NCI-H187 treated with DMSO at 0.1 percent for 48 hours (cell line): ENCODE results near the gene BLCAP.
"Not testable (repeated sequence)": the region's sequence is repeated elsewhere in the genome, so short reads cannot be mapped to it uniquely, and the experiment has no call there.

ENCODE experiments used
- DNase-seq: peaks from one replicate; lab custom pipeline; 2025; lab: John Stamatoyannopoulos, UW

Gene BLCAP

DNA sequence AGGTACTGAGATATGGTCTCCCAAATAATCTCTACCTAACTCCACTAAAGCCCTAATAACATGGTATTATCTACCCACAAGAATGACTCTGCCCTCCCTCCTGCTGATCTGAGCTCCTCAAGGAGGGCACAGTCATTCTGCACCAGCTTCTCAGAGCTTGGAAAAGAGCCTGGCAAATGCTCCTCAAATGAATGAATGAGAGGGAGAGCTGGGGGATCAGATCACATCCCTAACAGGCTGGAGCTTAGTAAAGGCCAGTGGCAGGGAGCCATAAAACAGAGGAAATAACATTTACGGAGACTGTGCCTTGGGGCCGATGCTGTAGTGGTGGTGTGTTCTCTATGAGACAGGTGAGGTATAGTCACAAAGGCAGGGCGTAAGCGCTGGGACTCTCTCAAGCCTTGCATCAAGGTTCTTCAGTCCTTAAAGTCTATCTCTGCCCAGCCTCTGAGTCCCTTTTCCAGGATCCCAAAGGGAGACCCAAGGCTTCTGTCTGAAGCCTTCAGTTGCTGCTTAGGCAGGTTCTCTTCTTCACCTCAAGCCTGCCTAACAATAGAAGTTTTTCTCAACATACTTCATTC is 13.8 kb downstream of the BLCAP start:
- DNase-seq = no peak

DNA sequence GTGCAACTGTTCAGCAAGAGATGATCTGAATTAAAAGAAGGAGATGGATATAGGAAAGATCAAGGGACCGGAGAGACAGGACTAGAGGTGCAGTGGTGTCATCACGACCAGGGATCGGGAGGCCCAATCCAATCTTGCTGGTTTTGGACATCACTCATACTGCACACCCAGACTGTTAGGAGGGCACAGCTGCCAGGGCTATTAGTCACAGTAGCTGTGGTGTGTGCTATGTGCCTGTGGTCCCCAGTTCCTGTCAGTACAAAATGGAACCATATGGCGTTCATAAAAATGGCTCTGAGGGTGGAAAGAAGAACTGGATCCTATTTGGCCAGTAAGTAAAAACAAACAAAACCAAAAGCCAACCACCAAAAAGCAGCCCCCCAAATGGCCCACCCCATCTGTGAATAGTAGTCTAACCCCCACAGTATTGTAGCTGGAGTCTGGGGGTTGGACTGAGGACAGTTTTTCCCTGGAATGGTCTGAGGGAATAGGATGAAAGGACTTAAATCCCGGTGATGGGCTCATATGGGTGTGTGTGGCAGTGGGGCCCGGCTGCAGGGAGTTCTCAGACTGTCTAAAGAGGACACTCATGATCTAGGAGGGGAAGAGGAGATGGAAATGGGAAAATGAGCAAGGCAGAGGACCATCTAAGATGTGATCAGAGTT is 15.9 kb downstream of the BLCAP start:
- DNase-seq = no peak

DNA sequence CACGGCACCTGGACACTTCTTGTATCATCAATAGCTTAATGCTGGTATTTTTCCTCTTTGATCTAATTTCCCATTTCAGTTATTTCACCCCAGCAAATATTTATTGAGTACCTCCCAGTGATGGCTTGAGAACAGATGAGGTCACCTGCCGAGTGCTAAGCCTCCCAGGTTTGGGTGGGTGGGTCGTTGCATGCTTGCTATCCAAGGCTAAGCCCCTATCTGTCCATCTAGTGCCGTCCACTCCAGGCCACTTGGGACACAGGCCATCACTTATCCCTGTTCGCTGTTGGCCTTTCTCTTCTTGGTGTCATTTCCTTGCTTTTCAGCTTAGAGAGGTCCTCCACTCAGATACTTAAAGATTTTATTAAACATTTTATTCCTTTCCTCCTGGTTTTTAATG is 17.4 kb downstream of the BLCAP start:
- no peak for DNase-seq

DNA sequence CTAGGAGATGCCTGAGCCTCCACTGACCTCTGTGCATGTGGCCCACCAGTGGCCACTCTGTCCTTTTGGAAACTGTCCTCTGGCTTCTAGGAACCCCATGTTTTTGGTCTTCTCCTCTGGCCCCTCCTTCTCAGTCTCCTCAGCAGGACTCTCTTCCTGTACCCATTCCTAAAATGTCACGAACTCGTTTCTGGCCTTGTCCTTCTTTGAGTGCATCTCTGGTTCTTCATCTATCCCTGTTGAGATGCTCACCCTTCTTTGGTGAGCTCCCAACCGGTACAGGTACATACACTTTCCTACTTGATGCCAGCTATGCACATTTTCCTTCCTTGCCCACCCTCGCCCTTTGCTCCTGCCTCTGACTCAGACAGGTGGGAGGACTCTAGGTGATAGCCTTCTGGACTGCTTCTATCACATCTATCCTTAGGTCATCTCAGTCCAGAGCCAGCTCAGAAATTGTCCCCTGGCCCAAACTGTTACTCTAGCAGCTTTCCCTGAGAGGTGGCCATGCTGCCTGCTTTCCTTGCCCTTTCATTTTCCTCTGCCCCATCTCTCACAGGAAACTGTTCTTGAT is 21.4 kb downstream of the BLCAP start:
- no peak for DNase-seq

DNA sequence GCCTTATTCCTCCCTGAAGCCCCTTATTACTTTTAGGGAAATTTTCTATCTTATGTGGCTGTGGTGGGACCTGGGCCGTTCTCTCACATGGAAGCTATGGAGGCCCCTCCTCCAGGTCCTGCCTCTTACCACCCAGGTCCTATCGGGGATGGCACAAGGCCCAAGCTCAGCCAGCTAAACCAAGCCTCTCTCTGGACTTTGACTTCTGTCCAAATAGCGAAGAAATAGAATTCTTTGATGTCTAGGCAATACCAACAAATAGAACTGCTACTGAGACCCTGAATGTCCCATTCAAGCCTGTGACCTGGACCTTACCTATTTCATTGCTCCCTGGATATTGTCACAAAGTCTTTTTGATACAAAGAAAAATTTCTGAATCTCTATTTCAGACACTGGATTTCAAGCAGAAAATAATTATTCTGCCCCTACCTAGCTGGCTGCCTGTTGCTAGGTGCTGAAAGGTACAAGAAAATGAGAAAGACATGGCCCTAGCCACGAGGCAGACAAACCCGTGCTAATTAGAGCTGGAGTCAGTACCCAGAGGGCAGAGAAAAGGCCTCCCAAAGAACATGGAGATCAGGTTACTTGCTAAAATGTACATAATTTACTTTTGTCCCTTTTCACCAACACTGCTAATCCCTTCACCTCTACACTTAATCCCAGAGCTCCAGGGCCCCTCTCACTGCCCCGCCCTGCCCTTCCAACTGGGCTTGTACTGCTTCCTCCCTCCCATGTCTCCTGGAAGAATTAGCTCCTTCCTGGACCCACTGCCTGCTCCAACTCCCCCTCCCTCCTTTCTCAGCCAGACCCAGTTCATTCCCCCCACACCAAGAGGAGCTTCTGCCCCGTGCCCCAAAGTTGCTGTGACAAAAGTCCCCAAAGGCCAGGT is 22.2 kb downstream of the BLCAP start:
- no peak for DNase-seq

DNA sequence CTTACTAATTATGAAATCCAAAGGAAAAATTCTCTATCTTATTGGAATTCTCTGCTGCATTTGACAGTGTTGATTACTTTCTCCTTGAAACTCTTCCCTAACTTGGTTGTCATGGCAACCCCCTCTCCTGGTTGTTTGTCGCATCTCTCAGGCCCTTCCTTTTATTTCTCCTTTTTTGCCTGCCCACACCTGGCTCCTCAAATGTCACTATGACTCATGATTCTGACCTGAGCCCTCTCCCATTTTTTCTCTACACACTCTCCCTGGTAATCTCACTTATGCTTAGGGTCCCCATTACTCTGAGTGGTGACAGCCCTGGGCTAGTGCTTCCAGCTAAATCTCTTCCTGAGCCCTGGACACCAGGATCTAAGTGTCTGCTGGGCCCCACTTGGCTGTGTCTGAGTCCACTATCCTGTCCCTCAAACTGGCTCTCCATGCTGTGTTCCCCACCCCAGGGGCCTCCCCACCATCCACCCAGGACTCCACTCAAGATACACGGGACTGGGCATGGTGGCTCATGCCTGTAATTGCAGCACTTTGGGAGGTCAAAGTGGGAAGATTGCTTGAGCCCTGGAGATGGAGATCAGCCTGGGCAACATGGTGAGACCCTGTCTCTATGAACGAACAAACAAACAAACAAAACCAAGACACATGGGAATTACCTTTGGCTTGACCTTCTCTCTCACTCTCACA is 23.1 kb downstream of the BLCAP start:
- DNase-seq = no peak

DNA sequence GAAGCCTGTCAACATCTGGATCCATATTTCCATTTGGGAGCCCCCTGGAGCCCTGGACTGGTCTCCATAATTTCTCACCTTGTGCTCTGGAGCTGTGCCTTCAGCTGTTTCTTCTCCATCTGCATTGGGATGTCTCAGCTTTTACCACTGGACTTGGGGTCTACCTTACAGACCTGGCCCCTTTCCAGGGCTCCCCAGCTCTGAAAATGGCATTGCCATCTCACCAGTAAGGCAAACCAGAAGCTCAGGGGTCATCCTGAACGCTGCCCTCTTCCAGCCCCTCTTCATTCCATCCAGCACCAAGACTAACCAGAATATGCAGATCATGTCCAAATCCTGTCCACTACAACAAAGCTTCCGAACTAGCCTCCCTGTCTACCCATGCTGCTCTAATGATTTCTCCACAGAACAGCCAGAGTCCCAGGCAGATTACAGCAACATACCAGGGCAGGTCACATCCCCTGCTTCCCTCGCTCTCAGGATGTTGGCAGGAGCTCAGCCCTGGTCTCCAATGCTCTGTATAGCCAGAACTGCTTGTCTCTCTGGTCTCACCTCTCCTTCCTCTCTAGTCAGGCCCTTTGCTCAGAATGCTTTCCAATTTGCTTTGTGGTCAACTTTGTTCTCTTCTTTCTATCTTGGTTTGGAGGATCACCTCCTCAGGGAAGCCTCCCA is 24.3 kb downstream of the BLCAP start:
- no peak for DNase-seq

DNA sequence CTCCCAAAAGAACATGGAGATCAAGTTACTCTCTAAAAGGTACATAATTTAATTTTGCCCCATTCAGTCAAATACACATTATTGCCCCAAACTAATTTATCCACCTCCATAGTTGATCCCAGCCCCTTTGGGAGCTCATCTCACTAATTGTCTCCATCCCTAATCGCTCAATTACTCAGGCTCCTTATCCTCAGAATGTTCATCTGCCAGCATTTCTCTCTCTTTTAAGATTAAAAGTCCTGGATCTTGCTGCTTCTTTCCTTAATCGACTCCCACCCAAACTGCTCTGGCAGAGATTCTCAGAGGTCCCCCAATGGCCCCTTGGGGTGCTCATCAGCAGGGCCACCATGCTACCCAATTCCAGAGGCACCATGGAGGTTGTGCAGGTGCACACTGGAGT is 25.0 kb downstream of the BLCAP start:
- DNase-seq = no peak

DNA sequence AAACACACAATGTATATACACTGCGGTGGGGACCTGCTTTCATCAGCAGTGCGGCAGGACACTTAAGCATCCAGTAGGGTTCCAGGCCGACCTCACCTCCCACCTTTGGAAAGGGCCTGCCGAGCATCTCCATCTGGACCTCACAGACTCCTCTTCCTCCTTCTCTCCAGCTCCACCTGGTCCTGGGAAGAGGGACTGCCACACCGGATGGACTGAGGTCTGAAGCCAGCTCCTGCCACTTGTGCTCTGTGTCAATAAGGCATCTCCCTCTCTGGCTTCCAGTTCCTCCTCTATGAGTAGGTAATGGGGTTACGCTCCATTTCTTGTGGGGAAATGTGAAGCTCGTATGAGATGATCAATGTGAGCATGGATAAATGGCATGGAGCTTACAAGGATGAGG is 25.7 kb downstream of the BLCAP start:
- DNase-seq = peak; percentile 64

DNA sequence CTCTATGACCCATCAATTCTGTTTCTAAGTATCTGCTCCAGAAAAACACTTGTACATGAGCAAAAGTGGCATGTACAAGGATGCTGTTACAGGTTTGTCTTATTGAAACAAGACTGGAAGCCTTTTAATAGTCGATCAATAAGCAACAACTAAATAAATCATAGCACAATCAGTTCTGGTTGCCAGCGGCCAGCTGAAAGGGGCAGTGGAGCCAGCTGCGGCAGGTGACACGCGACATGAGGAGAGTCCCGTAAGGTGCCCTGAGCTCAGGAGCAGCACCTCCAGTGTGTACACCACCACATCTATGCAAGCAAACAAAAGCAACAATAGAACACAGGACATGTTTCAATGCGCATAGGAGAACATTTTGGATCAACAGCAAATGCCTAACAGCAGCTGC is 27.4 kb downstream of the BLCAP start:
- no peak for DNase-seq

DNA sequence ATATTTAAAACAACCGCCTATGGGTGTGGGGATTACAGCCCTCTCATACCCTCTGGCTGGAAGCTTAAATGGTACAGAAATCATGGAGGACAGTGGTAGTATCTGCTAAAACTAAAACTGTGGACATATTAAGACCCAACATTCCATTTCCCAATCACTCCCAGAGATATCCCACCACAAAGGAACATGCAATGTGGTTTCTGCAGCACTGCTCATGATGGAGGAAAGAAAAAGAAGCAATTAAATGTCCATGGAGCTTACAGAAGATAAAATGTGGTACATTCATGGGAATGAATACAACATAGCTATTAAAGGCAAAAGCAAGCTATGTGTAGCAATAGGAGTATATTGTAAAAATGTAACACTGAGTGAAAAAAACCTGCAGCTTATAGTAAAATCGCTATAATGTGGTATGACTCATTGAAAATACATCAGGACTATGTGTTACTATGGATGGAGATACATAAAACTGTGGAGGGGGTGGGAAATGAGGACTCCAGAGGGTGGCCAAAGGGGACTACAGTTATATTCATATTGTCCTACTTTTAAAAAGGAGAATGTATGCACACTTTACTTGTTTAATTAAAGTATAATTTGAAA is 29.5 kb downstream of the BLCAP start:
- no peak for DNase-seq

DNA sequence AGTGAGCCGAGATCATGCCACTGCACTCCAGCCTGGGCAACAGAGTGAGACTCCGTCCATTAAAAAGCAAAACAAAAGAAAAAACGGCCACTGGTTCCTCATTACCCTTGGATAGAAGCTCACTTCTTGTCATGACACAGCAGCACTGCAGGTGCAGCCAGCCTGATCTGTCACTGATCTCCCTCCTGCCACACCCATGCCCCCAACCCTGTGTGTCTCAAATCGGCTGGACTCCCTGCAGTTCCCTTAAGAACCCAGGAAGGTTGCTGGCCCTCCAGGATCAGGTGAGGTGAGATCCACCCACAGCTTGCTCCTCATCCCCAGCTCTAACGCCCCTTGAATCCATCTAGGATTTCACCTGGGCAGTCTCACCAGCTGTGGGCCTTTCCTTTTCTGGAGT is 32.9 kb downstream of the BLCAP start:
- no peak for DNase-seq

DNA sequence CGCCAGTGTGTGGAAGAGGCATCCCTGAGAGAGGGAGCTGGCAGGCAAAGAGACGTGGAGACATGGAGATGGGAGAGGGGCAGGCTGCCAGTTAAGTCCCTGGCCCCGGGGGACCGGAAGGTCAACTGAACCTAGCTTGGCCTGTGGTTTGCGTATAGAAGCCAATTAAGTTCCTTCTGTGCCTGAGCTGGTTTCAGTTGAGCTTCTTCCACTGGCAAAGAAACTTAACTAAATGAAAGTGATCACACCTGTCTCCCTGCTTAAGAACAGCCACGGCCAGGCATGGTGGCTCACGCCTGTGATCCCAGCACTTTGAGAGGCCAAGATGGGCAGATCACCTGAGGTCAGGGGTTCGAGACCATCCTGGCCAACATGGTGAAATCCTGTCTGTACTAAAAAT is 33.4 kb downstream of the BLCAP start:
- DNase-seq = no peak

DNA sequence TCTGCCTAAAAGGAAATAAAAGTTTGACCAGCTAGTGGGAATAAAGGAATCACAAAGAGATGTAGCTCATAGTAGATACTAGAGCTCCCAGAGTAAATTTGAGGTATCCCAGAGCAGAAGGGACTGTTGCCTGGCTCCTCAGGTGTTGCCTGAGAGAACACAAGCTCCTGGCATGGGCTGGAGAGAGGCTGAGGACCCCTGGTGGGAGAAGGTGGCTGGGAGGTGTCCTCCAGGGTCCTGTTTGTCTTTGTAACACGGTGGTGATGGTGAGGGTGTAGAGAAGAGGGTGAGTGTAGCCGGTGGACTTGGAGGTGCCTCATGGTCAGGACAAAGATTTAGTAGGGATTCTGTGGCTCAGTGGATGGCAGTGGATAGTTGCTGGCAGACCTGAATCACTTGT is 34.7 kb downstream of the BLCAP start:
- DNase-seq = no peak

DNA sequence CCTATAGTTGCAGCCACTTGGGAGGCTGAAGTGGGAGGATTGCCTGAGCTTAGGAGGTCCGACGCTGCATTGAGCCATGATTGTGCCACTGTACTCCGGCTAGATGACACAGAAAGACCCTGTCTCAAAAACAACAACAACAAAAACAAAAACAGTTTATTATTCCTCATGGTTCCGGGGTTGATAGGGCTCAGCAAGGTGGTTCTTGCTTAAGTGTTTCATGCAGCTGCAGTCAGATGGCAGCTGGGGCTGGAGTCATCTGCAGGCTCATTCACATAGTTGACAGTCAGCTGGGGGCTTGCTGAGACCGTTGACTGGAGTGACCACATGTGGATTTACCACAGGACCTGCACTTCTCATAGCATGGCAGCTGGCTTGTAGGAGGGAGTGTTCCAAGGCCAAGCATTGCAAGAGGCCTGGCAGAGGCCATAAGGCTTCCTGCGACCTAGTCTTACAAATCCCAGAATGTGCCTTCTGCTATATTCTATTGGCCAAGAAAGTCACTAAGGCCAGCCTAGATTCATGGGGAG is 35.5 kb downstream of the BLCAP start:
- no peak for DNase-seq

DNA sequence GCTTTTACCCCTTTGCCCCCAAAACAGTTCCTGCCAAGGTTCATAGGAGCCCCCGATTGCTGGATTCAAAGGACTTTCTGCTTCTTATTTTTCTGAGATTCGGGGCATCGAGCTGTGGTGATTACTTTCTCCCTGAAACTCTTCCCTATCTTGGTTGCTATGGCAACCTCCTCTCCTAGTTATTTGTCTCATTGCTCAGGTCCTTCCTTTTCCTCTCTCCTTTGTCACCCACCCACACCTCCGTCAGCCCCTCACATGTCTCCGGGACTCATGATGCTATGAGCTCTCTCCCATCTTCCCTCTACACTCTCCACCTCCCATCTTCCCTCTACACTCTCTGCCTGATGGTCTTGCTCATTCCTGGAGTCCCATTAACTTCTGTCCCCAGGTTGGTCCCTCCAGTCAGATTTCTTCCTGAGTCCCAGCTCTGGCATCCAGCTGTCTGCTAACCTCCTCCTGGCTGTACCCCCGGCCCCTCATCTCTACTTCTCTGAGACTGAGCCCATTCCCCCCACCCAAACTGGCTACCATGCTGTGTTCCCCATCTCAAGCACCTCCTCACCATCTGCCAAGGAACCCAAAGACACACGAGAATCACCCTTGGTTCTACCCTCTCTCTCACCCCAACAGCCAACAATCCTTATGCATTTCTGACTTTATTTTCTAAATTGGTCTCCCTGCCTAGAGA is 36.9 kb downstream of the BLCAP start:
- DNase-seq = no peak

DNA sequence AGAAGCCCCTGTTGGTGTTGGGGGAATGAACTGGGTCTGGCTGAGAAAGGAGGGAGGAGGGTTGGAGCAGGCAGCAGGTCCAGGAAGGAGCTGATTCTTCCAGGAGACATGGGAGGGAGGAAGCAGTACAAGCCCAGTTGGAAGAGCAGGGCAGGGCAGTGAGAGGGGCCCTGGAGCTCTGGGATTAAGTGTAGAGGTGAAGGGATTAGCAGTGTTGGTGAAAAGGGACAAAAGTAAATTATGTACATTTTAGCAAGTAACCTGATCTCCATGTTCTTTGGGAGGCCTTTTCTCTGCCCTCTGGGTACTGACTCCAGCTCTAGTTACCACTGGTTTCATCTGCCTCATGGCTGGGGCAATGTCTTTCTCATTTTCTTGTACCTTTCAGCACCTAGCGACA is 41.5 kb downstream of the BLCAP start:
- not testable (repeated sequence) for DNase-seq

DNA sequence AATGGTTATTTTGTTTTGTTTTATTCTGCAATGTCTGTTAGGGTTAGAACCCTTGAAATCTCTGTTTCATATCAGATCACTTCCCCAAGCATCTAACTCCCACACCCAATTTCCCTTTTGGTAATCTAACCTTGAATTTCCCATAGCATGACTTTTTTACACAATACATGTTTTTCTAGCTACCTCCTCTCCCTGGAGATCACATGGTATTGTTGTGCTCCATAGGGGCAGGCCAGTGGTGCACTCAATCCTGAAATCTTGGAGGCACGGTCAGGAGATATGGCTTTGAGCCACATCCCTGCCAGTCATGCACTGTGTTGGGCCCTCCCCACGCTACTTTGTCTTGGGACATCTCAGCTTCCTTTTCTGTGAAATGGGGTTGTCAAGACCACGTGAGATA is 43.3 kb downstream of the BLCAP start:
- DNase-seq = no peak

DNA sequence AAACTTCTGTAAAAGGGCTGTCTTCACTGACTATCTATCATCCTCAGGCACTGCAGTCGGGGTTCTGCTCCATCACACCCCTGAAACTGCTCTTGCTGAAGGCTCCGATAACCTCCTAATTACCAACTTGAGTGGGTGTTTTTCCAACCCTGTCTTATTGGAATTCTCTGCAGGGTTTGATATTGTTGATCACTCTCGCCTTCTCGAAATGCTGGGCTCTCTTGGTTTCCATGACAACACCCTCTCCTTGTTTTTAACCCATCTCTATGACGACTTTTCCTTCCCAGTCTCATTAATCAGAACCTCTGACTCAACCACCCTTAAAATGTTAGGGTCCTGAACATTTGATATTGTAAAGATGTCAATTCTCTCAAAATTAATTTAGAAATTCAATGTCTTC is 46.1 kb downstream of the BLCAP start:
- DNase-seq = no peak

DNA sequence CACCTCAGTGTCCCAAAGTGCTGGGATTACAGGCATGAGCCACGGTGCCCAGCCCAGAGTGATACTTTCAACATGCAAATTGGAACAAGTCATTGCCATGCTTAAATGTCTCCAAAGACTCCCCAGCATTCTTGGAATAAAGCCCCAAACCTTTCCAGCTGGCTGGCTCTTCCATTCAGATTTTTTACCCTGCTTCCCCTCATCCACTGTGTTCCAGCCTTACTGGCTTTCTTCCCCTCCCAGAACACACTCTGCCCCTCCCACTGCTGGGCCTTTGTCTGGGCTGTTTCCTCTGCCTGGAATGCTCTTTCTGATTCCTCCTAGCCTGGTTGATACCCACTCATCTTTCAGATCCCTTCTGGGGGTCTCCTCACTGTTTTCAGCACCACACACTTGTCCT is 46.8 kb downstream of the BLCAP start:
- no peak for DNase-seq
